ENCODE data around the gene ISM2.

DNA sequence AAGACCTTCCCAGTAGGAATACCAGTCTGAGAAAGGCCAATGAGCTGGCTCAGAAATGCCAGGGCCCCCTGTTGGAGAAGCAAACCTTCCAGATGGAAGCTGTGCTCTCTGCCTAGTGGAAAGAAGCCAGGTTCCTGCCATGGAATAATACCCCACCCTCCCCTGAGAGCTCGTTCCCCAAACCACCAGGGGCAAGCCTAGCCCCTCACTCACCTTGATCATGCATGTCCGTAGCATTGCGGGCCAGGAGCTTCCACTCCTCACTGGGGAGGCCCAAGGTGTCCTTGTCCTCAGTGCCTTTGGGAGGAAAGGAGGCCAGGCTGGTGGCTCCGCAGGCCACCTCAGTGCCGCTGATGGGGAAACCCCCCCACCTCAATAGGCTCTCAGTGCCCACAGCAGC, 20.6 kb downstream of the ISM2 start:
- no peak for TF ChIP-seq HCFC1 (IDR thresholded peaks at IDR 0.05; ENCODE audit: low read length)
- TF ChIP-seq CEBPB (IDR thresholded peaks at IDR 0.05; ENCODE audit: borderline replicate concordance in 1 of 2, low read depth in 2 of 2, low read length in 2 of 2) = no peak
- no peak for TF ChIP-seq POLR2A (IDR thresholded peaks at IDR 0.05; ENCODE audit: low read depth, low read length)
- TF ChIP-seq KLF5 (IDR thresholded peaks at IDR 0.05; ENCODE audit: partially characterized antibody) = no peak
- TF ChIP-seq USF2 (IDR thresholded peaks at IDR 0.05; ENCODE audit: borderline replicate concordance, low read depth, low read length) = no peak
- no peak for TF ChIP-seq CTCF (IDR thresholded peaks at IDR 0.05 in 2 of 3, conservative IDR thresholded peaks at IDR 0.05 in 1 of 3; ENCODE audit: control insufficient read depth in 2 of 3, extremely low read depth in 1 of 3, insufficient read depth in 1 of 3, low read depth in 3 of 3, low read length in 3 of 3)
- no peak for TF ChIP-seq POLR2AphosphoS5 (IDR thresholded peaks at IDR 0.05; ENCODE audit: low read length)
- no peak for TF ChIP-seq CBFB (IDR thresholded peaks at IDR 0.05; ENCODE audit: low read depth)
